ENCODE data around the gene PZP.

Gene PZP

DNA sequence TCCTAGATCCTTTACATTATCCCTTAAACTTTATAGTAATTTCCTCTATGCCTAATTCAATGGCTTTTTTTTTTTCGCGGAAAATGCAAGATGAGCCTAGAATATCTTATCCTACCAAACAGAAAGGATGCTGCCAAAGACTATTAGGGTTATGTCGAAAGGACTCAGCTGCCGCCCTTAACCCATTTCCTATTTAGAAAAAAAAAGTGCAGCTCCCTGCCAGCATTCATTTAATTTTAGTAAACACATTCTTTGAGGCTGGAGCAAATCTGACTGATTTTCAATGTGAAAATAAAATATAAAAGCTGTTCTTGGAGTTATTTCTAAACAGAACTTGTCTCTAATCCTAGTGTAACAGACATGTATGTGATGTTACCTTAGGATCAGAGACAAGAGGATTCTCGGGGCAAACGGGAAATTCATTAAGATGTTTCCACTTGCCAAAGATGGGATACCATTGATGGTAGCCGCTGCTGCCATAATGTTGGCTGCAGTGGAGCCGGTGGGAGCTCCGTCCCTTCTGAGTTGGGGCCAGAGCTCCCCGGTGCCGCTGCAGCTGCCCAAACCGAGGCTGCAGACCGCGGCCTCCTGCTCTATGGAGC lies 84.3 kb downstream of the PZP start:
- no peak for DNase-seq

DNA sequence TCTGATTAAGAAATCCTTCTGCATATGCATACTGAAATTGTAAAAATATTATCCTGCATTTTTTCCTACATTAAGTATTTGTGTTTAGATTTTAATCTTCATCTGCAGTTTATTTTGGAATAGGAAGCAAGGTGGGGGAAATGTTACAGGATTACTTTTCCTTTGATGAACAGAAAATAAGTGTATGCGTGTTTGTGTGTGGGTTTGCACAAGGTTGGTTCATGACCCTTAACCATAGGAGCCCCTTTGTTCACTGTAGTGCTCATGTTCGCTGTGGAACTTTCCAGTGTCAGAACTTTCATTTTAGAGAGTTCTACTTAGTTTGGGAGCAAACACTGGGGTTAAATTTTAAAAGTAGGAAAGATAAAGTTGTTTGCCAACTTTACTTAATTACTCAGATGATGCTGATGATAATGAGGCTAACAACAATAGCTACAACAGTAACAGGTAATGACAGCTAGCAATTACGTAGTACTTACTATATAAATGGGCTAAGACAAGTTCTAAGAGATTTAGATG lies 86.0 kb downstream of the PZP start:
- no peak for DNase-seq

DNA sequence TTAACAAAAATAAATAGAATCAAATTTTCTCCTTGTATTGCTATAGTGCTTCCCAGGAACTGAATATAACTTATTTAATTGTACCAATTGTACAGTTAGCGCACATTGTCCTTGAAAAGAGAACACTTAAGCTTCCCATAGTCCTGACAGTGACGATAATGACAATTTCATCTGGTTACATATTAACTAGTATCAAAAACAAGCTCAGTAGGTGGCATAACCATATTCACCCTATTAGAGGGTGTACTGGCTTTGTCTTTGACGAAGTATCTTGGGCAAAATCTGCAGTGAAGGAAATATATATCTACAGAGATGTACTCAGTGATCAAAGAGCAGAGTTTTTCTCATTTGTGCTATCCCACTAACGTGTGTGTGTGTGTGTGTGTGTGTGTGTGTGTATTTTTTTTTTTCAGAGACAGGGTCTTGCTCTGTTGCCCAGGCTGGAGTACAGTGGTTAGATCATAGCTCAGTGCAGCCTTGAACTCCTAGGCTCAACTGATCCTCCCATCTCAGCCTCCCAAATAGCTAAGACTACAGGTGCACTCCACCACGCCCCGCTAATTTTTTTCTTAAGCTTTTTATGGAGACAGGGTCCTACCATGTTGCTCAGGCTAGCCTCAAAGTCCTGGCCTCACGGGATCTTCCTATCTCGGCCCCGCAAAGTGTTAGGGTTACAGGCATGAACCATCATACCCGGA lies 87.6 kb downstream of the PZP start:
- DNase-seq: no peak

DNA sequence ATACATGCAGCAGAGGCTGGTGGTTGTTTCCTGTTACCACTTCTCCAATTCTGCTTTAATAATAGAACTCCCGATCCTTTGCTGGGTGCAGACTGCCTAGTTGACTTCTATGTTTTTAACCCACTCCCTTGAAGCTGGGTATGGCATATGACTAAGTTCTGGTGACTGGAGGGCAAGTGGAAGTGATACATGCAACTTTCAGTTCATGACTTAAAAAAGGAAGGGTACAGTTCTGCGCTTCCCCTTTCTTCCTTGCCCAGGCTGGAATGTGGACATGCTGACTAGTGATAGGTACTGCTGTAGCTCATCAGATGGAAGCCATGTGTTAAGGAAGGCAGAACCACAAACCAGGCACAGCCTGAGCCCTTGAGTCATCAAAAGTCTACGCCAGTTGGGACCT lies 90.0 kb downstream of the PZP start:
- no peak for DNase-seq

DNA sequence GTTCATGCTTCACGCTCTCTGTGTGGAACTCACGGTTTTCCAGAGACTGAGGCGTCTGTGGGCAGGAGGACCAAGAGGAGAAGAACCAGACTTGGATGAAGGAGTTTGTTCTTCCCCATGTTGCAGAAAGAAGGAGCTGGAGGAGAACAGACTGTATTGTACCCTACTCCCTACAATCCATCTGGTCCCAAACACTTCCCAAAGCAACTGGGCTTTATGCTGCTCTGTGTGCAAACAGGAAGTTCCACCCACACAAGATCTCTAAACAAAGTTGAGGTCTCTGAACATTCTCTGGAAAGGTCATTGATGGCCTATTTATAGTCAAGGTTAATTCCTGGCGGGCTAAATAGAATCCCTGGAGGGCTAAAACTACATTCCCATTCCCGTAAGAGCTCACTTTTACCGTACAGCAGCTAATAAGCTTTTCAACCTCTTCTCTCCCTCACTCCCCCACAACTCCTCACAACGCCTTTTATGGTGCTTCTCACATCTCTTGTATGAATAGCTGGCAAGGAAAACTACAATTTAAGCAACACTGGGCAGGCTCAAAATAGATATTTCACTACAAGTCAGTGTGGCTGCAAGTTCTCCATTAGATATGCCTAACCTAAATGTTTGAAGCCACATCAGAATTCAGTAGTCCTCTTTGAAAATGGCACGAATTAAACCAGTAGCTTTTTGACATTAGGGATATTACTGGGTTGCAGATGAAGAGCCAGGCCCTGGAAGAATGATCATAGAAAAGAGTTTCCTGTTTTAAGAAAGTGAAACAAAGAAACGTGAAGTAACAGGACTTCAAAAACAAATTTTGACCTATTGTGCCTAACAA lies 92.2 kb downstream of the PZP start, which contains the start of gene A2M:
Gene A2M, minus strand, starts transcription at position 189 of the 829 bp plus-strand sequence. Its CDS starts 70 bp downstream, at position 119.
- DNase-seq: no peak

DNA sequence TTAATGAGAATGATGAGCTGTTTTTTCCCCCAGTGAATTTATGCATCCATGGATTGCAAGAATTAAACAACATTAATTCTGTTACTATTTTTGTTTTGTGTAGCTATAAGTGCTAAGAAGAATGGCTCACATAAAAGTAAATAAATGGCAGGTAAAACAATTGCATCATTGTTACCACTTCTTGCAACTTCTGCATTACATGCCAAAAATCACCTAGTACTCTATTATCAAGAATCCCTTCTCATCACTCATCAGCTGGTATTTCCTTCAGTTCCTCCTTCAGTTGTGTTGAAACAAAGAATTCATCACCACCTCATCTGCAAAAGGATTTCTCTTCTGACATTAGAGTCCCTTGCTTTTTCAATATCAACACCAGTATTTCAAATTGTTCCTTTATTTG lies 93.2 kb downstream of the PZP start:
- DNase-seq: no peak

DNA sequence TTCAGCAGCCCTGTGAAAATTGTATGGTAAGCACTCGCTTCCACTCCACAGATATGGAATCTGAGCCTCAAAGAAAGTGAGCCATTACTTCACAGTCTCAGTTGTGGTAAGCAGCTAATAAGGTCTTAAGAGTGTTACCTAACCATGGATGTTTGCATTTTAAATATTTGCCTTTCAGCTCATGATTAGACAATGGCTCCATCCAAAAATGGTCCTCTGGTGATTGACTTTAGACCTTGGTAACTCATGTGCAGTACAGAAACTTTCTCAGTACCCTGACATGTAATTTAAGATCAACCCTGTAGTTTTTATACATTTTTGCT lies 94.2 kb downstream of the PZP start:
- DNase-seq: no peak

DNA sequence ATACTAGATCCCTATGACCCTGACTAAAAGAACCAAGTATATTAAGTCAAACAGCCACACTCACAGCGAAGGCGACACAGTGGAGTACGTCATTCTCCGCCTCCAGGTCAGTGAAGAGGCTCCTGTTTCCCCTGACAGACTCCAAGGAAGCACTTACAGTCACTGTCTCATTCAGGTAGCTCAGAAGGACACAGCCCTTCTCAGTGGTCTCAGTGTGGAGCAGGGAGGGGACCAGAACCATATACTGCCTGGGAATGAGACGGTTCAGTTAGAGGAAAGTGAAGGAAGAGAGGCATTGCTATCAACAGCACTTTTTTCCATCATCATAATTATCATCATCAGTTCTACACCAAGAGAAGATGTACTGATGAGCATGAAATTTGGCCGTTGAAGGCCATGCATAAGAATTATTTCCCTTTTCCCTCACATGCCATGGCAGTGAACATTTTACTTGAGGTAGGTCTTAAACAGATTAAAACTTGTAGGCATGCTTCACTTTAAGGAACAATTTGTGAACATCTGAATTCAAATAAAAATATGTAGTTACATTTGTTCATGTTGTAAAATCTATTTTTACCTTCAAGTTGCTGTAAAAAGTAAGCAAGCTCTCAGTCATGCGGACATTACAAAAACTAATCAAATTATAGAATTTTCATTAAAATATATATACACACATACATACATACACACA lies 94.8 kb downstream of the PZP start:
- DNase-seq: no peak

DNA sequence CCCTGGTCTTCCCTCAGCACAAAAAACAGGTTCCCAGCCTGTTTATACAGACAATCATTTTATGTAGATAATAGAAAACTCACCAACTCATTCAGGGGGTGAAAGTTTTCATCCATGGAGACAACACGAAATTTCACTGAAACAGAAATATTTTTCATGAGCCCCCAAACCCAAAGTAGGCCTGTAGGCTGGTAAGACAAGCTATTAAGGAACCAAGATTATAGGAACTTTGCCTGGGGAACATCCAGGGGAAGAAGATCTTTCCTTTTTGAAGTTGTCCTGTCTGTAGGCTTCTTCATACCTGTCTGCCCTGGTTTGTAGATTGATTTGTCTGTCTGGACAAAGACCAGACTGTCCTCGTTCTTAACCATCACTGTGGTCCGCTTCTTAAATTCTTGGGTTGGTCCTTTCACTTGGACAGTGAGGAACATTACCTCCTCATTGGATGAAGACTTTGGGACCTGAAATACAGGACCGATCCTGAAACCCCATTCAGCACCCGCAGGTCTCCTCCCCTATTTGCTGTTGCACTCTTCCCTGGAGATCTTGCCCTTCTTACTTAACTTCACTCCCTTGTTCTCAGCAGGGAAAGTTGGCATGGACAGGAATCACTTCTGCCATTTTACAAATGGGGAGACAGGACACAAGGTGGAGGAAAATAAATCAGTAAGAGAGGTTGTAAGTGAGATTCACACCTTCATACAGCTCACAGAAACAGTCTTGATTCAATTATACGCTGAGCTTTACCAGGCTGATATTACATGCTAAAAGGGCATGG lies 95.9 kb downstream of the PZP start:
- no peak for DNase-seq

DNA sequence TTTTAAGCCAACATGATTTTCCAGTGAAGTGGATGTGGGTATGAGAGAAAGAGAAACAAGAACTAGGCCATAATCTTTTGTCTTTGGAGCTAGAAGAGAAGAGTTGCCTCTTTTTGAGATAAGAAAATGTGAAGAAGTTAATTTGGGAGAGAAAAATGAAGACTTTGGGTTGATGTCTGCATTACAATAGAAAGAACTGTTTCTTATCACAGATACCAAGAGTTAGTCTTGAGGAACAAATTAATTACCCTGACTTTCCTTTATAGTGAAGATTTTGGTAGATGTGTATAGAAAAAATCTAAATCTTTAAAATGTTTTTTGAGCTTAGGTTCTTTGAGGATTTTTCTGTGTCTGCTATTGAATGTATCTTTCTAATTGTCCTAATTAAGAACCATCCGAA lies 96.7 kb downstream of the PZP start:
- DNase-seq: no peak

DNA sequence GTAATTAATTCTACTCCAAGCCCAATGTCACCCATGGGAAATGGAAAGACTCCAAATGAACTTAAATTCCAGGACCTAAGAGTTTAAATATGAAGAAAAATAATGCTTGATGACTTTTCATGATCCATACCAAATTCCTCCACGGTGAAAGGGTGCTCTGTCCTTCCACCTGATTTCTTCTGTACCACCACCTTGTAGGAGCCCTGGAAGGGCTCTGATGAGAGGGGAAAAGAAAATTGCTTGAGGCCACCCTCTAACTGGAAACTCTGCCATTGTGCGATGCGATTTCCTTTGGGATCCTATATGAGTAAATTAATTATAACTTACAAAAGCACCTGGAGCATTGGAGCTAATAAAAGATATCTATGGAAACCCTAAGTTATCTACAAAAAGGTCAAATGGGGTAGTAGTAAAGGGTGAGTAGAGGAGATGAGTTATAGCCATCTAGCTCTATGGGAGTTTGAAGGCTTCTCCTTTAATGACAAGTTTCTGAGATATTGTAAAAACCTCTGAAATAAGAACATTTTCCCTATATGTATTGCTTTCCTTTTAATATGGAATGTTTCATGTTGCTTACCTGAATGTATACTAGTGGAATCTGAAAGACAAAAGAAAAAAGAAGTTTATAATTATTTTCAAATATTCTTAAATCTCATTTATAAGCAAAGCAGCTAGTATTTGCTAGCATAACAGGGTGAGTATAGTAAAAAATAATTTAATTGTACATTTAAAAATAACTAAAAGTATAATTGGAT lies 98.3 kb downstream of the PZP start:
- DNase-seq: no peak

DNA sequence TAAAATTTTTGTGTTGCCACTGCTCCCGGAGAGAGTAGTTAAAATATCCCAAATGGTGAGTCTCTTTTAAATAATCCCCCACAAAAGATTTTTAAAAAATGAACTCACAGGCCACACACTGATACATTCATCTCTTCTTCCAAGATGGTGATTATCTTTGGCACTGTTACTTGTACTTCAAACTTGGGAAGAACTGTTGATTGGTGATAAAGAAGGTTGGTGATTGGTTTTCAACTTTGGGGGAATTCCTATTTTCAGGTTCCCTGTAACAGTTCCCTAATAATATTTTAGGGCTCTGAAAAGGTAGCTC lies 99.0 kb downstream of the PZP start:
- no peak for DNase-seq

DNA sequence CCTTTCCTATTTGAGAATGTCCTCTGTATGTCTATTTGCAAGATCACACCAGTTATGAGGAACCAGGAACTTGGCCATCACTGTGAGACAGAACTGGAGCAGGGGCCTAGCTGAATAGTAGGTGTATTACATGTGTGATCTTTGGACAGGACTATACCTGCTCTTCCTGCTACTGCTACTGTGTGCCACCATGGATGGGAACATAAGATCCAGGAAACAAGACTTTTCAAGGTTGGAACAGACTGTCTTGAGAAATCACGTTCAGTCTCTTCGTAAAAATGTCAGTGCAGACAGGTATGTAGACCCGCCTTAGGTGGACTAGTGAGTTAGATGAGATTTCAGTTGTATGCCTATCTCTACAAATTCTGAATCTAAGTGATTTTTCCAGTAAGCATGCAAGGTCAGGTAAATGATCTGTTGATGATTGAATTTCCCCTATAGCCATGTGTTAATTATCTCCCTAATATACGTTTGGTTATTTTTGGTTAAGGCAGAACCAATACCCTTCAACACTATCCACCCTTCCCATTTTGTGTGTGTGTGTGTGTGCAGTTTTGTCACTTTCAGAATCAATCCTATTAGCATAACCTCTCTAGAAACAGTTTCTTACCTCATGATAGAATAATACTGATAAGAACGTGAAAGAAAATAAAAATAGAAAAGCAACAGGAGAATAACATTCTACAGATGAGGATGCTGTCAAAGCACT lies 99.5 kb downstream of the PZP start:
- no peak for DNase-seq

DNA sequence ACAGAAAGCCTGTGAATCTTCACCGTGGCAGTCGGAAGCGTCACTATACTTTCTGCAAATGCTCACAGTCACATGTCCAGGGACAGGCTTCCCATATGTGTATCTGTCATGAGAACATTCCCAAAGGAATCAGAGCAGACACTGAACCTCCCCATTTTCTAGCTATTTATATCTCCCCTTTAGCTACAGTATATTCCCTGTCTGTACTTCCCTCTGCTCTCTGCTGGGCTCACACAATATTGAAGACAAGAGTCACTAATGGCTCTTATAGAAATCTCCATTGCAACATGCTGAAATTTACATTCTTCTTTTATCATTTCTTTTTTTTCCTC lies 100.7 kb downstream of the PZP start:
- no peak for DNase-seq

DNA sequence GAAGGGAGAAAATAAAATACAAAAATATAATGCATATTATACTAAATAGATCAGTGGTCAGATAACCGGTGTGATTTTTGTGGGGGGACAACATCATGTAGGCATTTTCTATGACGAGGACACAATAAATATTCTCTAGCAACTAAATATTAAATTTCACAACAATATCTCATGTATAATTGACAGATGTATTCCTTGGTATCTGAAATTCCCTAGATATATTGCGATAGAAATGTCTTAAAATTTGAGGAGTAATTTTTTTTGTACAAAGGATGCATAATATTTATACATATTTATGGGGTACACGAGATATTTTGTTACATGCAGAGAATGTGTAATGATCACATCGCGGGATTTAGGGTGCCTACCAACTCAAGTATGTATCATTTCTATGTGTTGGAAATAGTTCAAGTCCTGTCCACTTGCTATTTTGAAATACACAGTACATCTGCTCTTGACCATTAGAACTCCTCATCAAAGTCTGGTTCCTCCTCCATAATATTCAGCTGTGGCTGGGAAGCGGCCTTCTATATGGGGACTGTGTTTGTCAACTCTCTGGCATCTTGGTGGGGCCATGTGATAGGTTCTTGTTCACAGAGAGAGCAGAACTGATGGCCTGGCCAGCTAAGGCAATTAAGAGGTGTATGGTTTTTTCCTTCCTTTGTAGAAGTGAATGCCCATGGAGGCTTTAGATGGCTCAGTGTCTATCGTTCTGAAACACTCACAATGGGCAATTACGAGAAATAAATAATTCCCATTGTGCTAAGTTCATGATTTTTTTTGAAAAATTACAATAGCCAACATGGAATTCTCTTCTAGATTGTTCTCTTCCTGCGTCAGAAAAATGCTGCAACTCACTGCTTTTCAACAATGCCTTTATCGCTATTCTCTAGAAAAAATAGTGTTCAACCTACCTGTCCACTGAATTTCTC lies 101.3 kb downstream of the PZP start:
- no peak for DNase-seq

DNA sequence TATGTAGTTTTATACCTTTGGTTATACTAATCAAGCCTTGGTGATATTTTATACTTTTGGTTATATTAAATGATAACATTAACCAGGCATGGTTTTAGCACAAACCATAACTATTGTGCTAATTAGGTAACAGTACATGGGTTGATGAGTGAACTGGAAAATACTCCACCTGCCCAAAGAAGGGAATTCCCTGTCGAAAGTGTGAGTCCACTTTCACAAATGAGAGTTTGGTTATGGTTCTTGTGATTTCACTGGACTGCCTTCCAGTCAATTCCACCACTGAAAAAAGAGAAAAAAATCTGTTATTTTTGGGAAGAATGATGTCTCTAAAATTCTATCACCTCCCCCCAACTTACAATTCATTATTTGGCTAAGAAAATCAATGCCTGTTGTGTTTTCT lies 102.1 kb downstream of the PZP start:
- DNase-seq: no peak

DNA sequence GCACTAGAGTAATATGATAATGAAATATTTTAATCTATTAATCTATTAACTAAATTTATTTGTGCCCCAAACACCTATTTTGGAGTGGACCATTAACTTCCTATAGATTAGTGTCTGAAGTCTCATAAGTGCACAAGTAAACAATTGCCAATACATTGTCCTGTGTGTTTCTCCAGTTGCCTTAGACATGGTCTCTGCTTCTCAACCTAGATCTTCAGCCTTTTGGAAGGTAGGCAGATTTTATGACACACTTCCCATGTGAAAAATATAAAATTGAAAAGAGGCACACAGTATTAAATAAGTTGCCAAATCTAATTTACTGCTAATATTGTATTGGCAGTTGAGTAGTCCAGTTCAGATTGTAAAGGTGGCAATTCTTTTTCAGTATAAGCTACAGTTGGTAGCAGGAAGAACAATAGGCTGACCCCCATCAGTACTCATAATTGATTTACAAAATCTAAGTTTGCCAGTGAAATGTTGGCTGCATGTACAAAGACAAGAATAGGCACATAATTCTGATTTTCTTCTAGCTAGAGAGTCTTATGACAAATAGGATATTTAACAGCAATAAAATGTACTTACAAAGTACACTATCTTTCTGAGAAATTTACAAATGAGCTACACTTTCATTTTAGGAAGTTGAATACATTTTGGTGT lies 103.3 kb downstream of the PZP start:
- DNase-seq: no peak

DNA sequence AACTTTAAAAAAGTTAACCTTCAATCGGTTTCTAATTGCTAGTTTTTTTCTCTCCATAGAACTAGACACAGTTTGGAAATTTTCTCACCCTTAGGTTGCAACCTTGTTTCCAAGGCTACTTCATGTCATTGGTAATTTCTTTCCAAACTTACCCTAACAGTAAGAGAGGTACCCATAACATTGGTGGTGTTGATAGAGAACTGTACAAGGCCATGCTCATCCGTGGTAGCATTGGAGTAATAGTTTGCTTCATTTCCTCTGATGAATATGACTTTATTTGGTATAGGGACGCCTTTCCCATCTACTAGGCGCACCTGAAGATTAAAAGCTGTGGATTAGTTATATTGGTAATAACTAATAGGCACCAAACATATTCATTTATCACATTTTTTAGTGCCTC lies 104.1 kb downstream of the PZP start:
- DNase-seq: no peak

DNA sequence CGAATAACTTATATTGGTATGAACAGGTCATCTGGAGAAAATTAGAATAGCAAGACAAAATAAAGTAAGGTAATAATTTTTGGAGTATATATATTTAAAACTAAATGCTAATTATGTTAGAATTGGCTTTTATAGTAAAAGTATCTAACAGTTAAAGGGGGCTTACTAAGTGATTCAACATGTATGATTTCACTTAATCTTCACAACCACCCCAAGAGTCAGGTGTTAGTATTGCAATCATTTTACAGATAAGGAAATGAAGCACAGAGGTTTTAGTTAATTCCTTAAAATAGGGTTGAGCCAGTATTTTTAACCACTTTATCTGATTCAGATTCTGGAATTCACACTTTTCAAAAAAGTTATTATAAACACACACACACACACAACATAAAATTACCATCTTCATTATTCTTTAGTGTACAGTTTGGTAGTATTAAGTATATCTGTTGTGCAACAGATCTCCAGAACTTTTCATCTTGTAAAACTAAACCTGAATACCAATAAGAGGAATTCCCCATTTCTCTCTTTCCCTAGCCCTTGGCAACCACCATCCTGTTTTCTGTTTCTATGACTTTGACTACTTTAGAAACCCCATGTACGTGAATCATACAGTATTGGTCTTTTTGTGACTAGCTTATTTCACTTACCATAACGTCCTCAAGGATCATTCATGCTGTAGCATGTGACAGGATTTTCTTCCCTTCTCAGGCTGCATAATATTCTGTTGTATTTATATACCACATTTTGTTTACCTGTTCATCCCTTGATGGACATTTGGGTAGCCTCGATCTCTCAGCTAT lies 104.9 kb downstream of the PZP start:
- no peak for DNase-seq
